Measurements from ENCODE around the gene UAP1L1. TPM values are rescaled to one million over a fixed set of nuclear protein-coding genes. Genes with fewer than 3 reads are reported as not detected.

Gene UAP1L1
- total and polyA plus RNA-seq, 12 donors: 0.28 to 68.7 (median 15.1) TPM

DNA sequence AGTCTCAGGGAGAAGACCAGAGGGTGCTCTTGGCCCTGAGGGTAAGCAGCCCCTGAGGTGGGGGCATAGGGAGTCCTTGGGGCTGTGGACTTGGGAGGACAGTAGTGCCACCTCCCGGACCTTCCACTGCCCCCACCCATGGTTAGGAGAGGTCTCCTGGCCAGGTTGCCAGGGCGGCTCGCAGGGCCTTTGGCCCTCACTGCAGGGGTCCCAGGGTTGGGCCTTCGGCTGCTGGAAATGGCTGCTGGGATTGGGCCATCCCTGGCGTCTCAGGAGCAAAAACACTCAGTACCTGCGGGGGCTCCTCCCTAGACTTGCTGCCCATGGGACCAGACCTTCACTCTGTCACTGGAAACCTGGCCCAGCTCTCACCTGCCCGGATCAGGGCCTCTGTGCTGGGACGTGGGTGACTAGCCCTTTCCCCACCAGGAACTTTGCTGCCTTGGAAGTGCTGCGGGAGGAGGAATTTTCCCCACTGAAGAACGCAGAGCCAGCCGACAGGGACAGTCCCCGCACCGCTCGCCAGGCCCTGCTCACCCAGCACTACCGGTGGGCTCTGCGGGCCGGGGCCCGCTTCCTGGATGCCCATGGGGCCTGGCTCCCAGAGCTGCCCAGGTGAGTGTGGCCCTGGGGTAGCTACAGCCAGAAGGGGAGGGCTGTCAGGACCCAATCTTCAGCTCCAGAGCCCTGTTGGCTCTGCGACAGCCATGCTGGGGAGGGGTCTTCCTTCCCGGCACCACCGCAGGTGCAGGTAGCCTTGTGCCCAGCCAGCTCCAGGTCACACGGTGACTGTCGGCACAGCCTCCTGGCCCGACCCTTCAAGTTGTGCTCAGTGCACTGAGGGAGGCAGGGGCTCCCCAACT lies 3.2 kb downstream of the UAP1L1 start:
- Histone ChIP-seq H3K36me3 (replicated peaks in 1 of 2) (peaks cover 0 to 37% of the 10 kb centered on the region in 2 donors), H3K27me3 (no peaks in the 10 kb centered on the region), H3K4me3 (no peak overlapping the region), H3K27ac (no peak overlapping the region), H3K4me1 (replicated peaks in 1 of 2) (peaks cover 21 to 35% of the 10 kb centered on the region in 2 donors), H3K9me3 (replicated peaks in 1 of 3) (no peaks in the 10 kb centered on the region)
- TF ChIP-seq POLR2A (IDR thresholded peaks at IDR 0.05): no peak
- no peak for TF ChIP-seq CTCF (IDR thresholded peaks at IDR 0.05)
- 72 to 94% (median 93%) methylated on average over 5 to 24 of the region's 24 CpGs for WGBS, 4 donors
- intact Hi-C loops (cut with DNase I): no loop called here
- DNase-seq: no peak

DNA sequence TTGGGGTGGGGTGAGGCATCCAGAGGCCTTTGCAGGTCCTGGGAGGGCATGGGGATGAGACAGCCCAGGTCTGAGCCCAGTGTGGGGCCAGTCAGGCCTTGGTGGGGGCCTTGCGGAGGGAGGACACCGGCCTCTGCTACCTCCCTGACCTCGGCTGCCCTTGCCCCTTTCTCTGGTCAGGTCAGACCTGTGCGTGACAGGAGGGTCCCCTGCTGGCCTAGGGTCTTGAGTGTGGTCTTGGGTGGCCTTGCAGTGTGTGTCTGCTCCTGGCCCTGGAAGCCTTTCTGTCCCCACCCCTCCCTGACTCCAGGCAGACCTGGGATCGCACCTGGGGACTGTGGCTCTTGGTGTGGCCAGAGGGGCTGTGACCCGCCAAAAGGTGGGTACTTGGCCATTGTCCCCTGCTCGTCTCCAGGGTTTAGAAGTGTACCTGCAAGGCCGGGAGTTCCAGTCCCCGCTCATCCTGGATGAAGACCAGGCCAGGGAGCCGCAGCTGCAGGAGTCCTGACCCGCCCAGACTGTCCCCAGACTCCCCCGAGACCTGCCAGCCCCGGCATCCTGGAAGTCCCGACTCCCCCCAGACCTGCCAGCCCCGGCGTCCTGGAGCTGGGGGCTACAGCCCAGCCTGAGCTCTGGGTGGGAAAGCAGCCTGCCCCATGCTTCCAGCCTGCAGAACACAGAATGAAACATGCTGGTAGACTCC lies 5.1 kb downstream of the UAP1L1 start:
- no peak overlapping the region for H3K4me3 ChIP-seq
- peaks cover 28 to 43% of the 10 kb centered on the region in 2 donors for H3K4me1 ChIP-seq (replicated peaks in 1 of 2)
- H3K9me3 ChIP-seq (replicated peaks in 1 of 3): no peaks in the 10 kb centered on the region
- DNase-seq: no peak
- H3K36me3 ChIP-seq (replicated peaks in 1 of 2): peaks cover 0 to 37% of the 10 kb centered on the region in 2 donors
- H3K27me3 ChIP-seq: no peaks in the 10 kb centered on the region
- H3K27ac ChIP-seq: peak overlapping the region in 3 of 5 donors; percentile 89 to 91 (median 91)
- 92 to 100% (median 96%) methylated on average over 3 to 16 of the region's 16 CpGs for WGBS, 4 donors
- TF ChIP-seq POLR2A (IDR thresholded peaks at IDR 0.05) (no peak), CTCF (IDR thresholded peaks at IDR 0.05) (no peak)
- intact Hi-C loops (cut with DNase I): no loop called here

DNA sequence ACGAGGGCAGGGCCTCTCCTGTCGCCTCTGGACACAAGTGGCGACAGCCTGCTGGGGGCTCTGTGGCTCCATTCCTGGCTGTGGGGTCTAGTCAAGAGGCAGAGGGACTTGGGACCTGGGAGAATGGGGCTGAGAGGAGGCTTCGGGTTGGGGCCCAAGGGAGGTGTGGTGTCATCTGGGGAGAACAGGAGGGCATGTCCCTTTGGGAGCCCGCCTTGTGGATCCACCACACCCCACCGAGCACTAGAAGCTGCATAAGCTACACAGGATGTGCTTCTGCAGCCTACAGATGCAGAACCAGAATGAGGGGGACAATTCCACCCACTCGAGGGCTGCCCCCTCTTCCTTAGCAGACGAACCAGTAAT lies 5.6 kb downstream of the UAP1L1 start:
- Histone ChIP-seq H3K9me3 (replicated peaks in 1 of 3) (no peaks in the 10 kb centered on the region), H3K27ac (peak overlapping the region in 4 of 5 donors; percentile 16 to 91 (median 90)), H3K4me3 (no peak overlapping the region), H3K36me3 (replicated peaks in 1 of 2) (peaks cover 0 to 37% of the 10 kb centered on the region in 2 donors), H3K4me1 (replicated peaks in 1 of 2) (peaks cover 31 to 47% of the 10 kb centered on the region in 2 donors), H3K27me3 (no peaks in the 10 kb centered on the region)
- 69 to 81% (median 79%) methylated on average over 6 to 8 of the region's 8 CpGs for WGBS, 4 donors
- intact Hi-C loops (cut with DNase I): no loop called here
- DNase-seq: no peak
- TF ChIP-seq CTCF (IDR thresholded peaks at IDR 0.05) (no peak), POLR2A (IDR thresholded peaks at IDR 0.05) (no peak)

- Histone ChIP-seq H3K4me1 (replicated peaks in 1 of 2) (peaks cover 25 to 45% of the 10 kb centered on the region in 2 donors), H3K27me3 (no peaks in the 10 kb centered on the region), H3K9me3 (replicated peaks in 1 of 3) (no peaks in the 10 kb centered on the region), H3K36me3 (replicated peaks in 1 of 2) (peaks cover 0 to 37% of the 10 kb centered on the region in 2 donors), H3K4me3 (no peak overlapping the region), H3K27ac (peak overlapping the region; percentile 64 to 91 (median 89))
- DNase-seq: peak; percentile 85 to 96 (median 94)
- WGBS, 4 donors: 45 to 58% (median 51%) methylated on average over 11 to 12 of the region's 12 CpGs
- intact Hi-C loops (cut with DNase I): no loop called here
- TF ChIP-seq CTCF (IDR thresholded peaks at IDR 0.05): no peak
- TF ChIP-seq POLR2A (IDR thresholded peaks at IDR 0.05): peak in 1 of 2 donors; percentile 85
These were observed 6.2 kb downstream of the UAP1L1 start for GRCh38 chr9:137083394-137084004.
